A549 (cell line): ENCODE results near the gene CD2AP. TPM values are rescaled to one million over a fixed set of nuclear protein-coding genes. Genes with fewer than 3 reads are reported as not detected.

Source experiments
- ATAC-seq, 2 experiments: fragments of 200-7000 bp in 1 of 2; fragments of >200 bp in 1 of 2; cut with Nextera tagmentation in 1 of 2; cut with Tn5 transposase in 1 of 2; 3 replicates each; pipeline versions ENCODE4 v1.8.0 to v1.9.1; 2018 to 2020; ENCODE audit warnings: mild to moderate bottlenecking in 1 of 2, moderate library complexity in 1 of 2
- CTCF ChIA-PET: fragments of 300-600 bp; sonication (Branson Sonifier 250); formaldehyde crosslinking; extraction: SDS; loops from one replicate; lab custom pipeline; 2021; ENCODE audit warnings: antibody characterized with exemption, inconsistent platforms; lab: Yijun Ruan, JAX
- POLR2A ChIA-PET: fragments of 350-600 bp; formaldehyde crosslinking; extraction: SDS; loops from one replicate; lab custom pipeline; 2021; ENCODE audit warnings: antibody characterized with exemption, inconsistent platforms; lab: Yijun Ruan, JAX
- DNase-seq, 2 experiments: peaks; one replicate each; pipeline versions ENCODE4 v3.0.0 to v3.0.0-alpha.2; 2011 to 2016; ENCODE audit warnings: low read depth in 1 of 2, low spot score in 1 of 2
- FAIRE-seq: peaks from 2 replicates; lab custom pipeline; 2011; peaks lifted over from hg19 to GRCh38; lab: Jason Lieb, UNC
- H3K27ac ChIP-seq, 2 experiments: fragments of >200 bp; sonication (Bioruptor Twin); formaldehyde crosslinking; 3 replicates each; pipeline ENCODE4 v1.5.1; 2016 to 2017
- H3K4me1 ChIP-seq: fragments of >200 bp; sonication (Bioruptor Twin); formaldehyde crosslinking; 3 replicates; pipeline ENCODE4 v1.6.1; 2016
- H3K4me2 ChIP-seq: fragments of >200 bp; sonication (Bioruptor Twin); formaldehyde crosslinking; 3 replicates; pipeline ENCODE4 v1.6.1; 2016
- H3K4me3 ChIP-seq: fragments of >200 bp; sonication (Bioruptor Twin); formaldehyde crosslinking; 3 replicates; pipeline ENCODE4 v1.5.1; 2016
- H3K9me3 ChIP-seq: fragments of >200 bp; sonication (Bioruptor Twin); formaldehyde crosslinking; 3 replicates; pipeline ENCODE4 v1.6.1; 2016
- CBX2 ChIP-seq: fragments of 200-600 bp; sonication (generic); IDR thresholded peaks from 2 replicates; pipeline ENCODE4 v1.6.1; 2016; ENCODE audit warnings: low read depth, mild to moderate bottlenecking, borderline replicate concordance
- CBX8 ChIP-seq: fragments of 200-600 bp; sonication (generic); IDR thresholded peaks from 2 replicates; pipeline ENCODE4 v1.6.1; 2016
- CEBPB ChIP-seq, 2 experiments: fragments of >200 bp in 1 of 2; sonication (Bioruptor Twin) in 1 of 2; formaldehyde crosslinking in 1 of 2; IDR thresholded peaks; 2 replicates each; pipeline ENCODE4 v1.6.1; 2012 to 2016
- CTCF ChIP-seq: fragments of >200 bp; sonication (Bioruptor Twin); formaldehyde crosslinking; IDR thresholded peaks from 3 replicates; pipeline ENCODE4 v1.5.1; 2016
- ELK1 ChIP-seq: fragments of 150-350 bp; IDR thresholded peaks from 2 replicates; pipeline ENCODE4 v1.6.1; 2014; ENCODE audit warnings: low read depth, mild to moderate bottlenecking, low read length
- EP300 ChIP-seq, 2 experiments: fragments of >200 bp; sonication (Bioruptor Twin); formaldehyde crosslinking; IDR thresholded peaks; 2 replicates in 1 of 2; 3 replicates in 1 of 2; pipeline ENCODE4 v1.6.1; 2016 to 2017
- ESRRA ChIP-seq: fragments of 150-350 bp; IDR thresholded peaks from 2 replicates; pipeline ENCODE4 v1.6.1; 2014; ENCODE audit warnings: mild to moderate bottlenecking, low read length, borderline replicate concordance
- FOXS1 ChIP-seq: fragments of 250-450 bp; sonication (Bioruptor Pico); IDR thresholded peaks from 2 replicates; pipeline ENCODE4 v1.5.0; 2020; ENCODE audit warnings: mild to moderate bottlenecking, moderate library complexity
- GATA3 ChIP-seq: IDR thresholded peaks from 2 replicates; pipeline ENCODE4 v1.6.1; 2012; ENCODE audit warnings: borderline replicate concordance
- HDAC2 ChIP-seq: fragments of 200-600 bp; sonication (generic); IDR thresholded peaks from 2 replicates; pipeline ENCODE4 v1.6.1; 2016
- HOXB5 ChIP-seq: fragments of 250-450 bp; sonication (Bioruptor Pico); IDR thresholded peaks from 2 replicates; pipeline ENCODE4 v1.5.0; 2020; ENCODE audit warnings: mild to moderate bottlenecking, moderate library complexity
- NR3C1 ChIP-seq: fragments of >200 bp; sonication (Bioruptor Twin); formaldehyde crosslinking; IDR thresholded peaks from 3 replicates; pipeline ENCODE4 v1.6.1; 2017
- PBX3 ChIP-seq: IDR thresholded peaks from 2 replicates; pipeline ENCODE4 v1.6.1; 2012
- PHF8 ChIP-seq: fragments of 200-600 bp; sonication (generic); IDR thresholded peaks from 2 replicates; pipeline ENCODE4 v1.6.1; 2016; ENCODE audit warnings: low read depth, mild to moderate bottlenecking, antibody characterized with exemption, moderate library complexity, borderline replicate concordance
- POLR2AphosphoS2 ChIP-seq: conservative IDR thresholded peaks from 2 replicates; pipeline ENCODE4 v1.6.1; 2012; ENCODE audit warnings: low read length, improper control_type of control experiment, inconsistent platforms
- RARB ChIP-seq: fragments of 250-450 bp; sonication (Bioruptor Pico); IDR thresholded peaks from 2 replicates; pipeline ENCODE4 v1.8.0; 2021; ENCODE audit warnings: mild to moderate bottlenecking, moderate library complexity
- REST ChIP-seq: fragments of 200-600 bp; sonication (generic); IDR thresholded peaks from 2 replicates; pipeline ENCODE4 v1.6.1; 2016; ENCODE audit warnings: antibody characterized with exemption, mild to moderate bottlenecking, moderate library complexity
- RNF2 ChIP-seq: fragments of 200-600 bp; sonication (generic); IDR thresholded peaks from 2 replicates; pipeline ENCODE4 v1.6.1; 2016; ENCODE audit warnings: low read depth, mild to moderate bottlenecking, antibody characterized with exemption, moderate library complexity, borderline replicate concordance
- ZC3H11A ChIP-seq: fragments of 450-650 bp; IDR thresholded peaks from 2 replicates; pipeline ENCODE4 v1.6.1; 2014; ENCODE audit warnings: antibody characterized with exemption, mild to moderate bottlenecking
- ZNF302 ChIP-seq: fragments of 250-450 bp; sonication (Bioruptor Pico); IDR thresholded peaks from 2 replicates; pipeline ENCODE4 v1.9.0; 2021; ENCODE audit warnings: inconsistent platforms, mild to moderate bottlenecking, moderate library complexity
- WGBS: methylation state at CpG from one replicate; pipeline ENCODE4 v1.1.6; 2017; ENCODE audit errors: missing lambda C conversion rate; 5-methylcytosine and 5-hydroxymethylcytosine counted together
- polyA plus RNA-seq, 4 experiments: library from polyadenylated mRNA; depleted of rRNA in 3 of 4; stranded (reverse); fragments of >200 nt; fragmentation: RNase III in 1 of 4; extraction: RNeasy Plus Mini Kit Qiagen cat#74134 plus additional on column Dnase treatment in 1 of 4; gene quantifications; 2 replicates in 3 of 4; 3 replicates in 1 of 4; pipeline ENCODE4 v1.2.3, GENCODE V29; 2011 to 2017

CD2AP gene
- polyA plus RNA-seq, 2 of the 4 experiments (the other 2 are of a cell fraction), result 18.8 to 35.7 TPM

GRCh38 chr6:47603227-47603626 is 125.6 kb downstream of the CD2AP start:
- ATAC-seq (no peak), FAIRE-seq (no peak)
- WGBS, result 92% methylated on average over 1 of the region's 1 CpG

GRCh38 chr6:47603995-47604394 is 126.4 kb downstream of the CD2AP start:
- DNase-seq (no peak), FAIRE-seq (no peak), ATAC-seq (no peak)
- Histone ChIP-seq H3K4me3 (no peak overlapping the region), H3K9me3 (no peaks in the 10 kb centered on the region), H3K4me1 (peaks cover 4% of the 10 kb centered on the region; the same call in 2 of the 3 replicates), H3K4me2 (no peak overlapping the region), H3K27ac (no peak overlapping the region)
- TF ChIP-seq PHF8 (no peak), POLR2AphosphoS2 (no peak), GATA3 (no peak), HOXB5 (CRISPR knock-in tag) (no peak), ESRRA (no peak), FOXS1 (no peak), EP300 (IDR thresholded peaks at IDR 0.05) (no peak), PBX3 (no peak), ZC3H11A (no peak), ELK1 (no peak), REST (no peak), CBX8 (no peak), CTCF (no peak)
- ChIA-PET CTCF (no interaction called here), POLR2A (no interaction called here)
- WGBS, result 70% methylated on average over 4 of the region's 4 CpGs

More at GRCh38 chr6:47603227-47603626, 125.6 kb downstream of the CD2AP start:
- no peak overlapping the region for H3K27ac ChIP-seq
- H3K4me3 ChIP-seq, result no peak overlapping the region
- H3K9me3 ChIP-seq, result no peaks in the 10 kb centered on the region
- TF ChIP-seq CEBPB (IDR thresholded peaks at IDR 0.05) (no peak), HDAC2 (no peak), ZC3H11A (no peak), RARB (CRISPR knock-in tag) (no peak), NR3C1 (no peak), CBX2 (no peak), POLR2AphosphoS2 (no peak), RNF2 (no peak), ZNF302 (CRISPR knock-in tag) (no peak)
- TF ChIP-seq, all 56 proteins: peak for 0
- Histone ChIP-seq H3K4me2 (no peak overlapping the region), H3K4me1 (peaks cover 4% of the 10 kb centered on the region; the same call in 2 of the 3 replicates)
- ChIA-PET POLR2A (no interaction called here), CTCF (interaction anchor here (0.6 kb wide), 1 partner anchor 1929 kb away, joined by 3 read pairs; no protein-coding TSS in a partner anchor)
- DNase-seq, result no peak
